DND-41 (cell line): ENCODE results near the gene BLCAP.
"Not testable (repeated sequence)": the region's sequence is repeated elsewhere in the genome, so short reads cannot be mapped to it uniquely, and the experiment has no call there.

ENCODE experiments used
- ATAC-seq: fragments of 200-7000 bp; cut with Tn5 transposase; 3 replicates; pipeline ENCODE4 v1.9.1; 2021; ENCODE audit warnings: low read depth; ENCODE audit not compliant: insufficient read depth
- DNase-seq: peaks from one replicate; pipeline ENCODE4 v3.0.0-alpha.2; 2020
- H2AFZ ChIP-seq: 2 replicates; pipeline ENCODE4 v1.6.0; 2012; ENCODE audit warnings: low read depth, low read length
- H3K27ac ChIP-seq: 2 replicates; pipeline ENCODE4 v1.5.1; 2012; ENCODE audit warnings: low read length, inconsistent platforms
- H3K27me3 ChIP-seq: fragments of 200-600 bp; sonication (generic); 2 replicates; pipeline ENCODE4 v1.6.0; 2012; ENCODE audit warnings: low read length, mild to moderate bottlenecking, inconsistent platforms; ENCODE audit not compliant: insufficient read depth, poor library complexity
- H3K36me3 ChIP-seq: 2 replicates; pipeline ENCODE4 v1.5.1; 2012; ENCODE audit warnings: low read length, inconsistent platforms; ENCODE audit not compliant: insufficient read depth
- H3K4me1 ChIP-seq: 2 replicates; pipeline ENCODE4 v1.5.1; 2012; ENCODE audit warnings: mild to moderate bottlenecking, low read length; ENCODE audit not compliant: insufficient read depth
- H3K4me2 ChIP-seq: 2 replicates; pipeline ENCODE4 v1.6.0; 2012; ENCODE audit warnings: mild to moderate bottlenecking, moderate library complexity, low read length, inconsistent platforms; ENCODE audit not compliant: insufficient read depth
- H3K4me3 ChIP-seq, 2 experiments: fragments of 200-600 bp in 1 of 2; shearing (Covaris generic) in 1 of 2; 2 replicates each; pipeline ENCODE4 v1.5.1; 2012 to 2016; ENCODE audit warnings: inconsistent platforms in 2 of 2, low read length in 2 of 2, mild to moderate bottlenecking in 2 of 2, low read depth in 1 of 2, moderate library complexity in 1 of 2
- H3K79me2 ChIP-seq: 2 replicates; pipeline ENCODE4 v1.6.0; 2012; ENCODE audit warnings: low read length, inconsistent platforms; ENCODE audit not compliant: insufficient read depth
- H3K9ac ChIP-seq: 2 replicates; pipeline ENCODE4 v1.6.0; 2012; ENCODE audit warnings: low read depth, mild to moderate bottlenecking, inconsistent platforms, low read length, moderate library complexity
- H3K9me3 ChIP-seq: 2 replicates; pipeline ENCODE4 v1.5.1; 2012; ENCODE audit warnings: low read length, moderate library complexity, mild to moderate bottlenecking, inconsistent platforms; ENCODE audit not compliant: insufficient read depth, severe bottlenecking
- H4K20me1 ChIP-seq: 2 replicates; pipeline ENCODE4 v1.6.0; 2012; ENCODE audit warnings: low read length; ENCODE audit not compliant: insufficient read depth
- CTCF ChIP-seq: IDR thresholded peaks from 2 replicates; pipeline ENCODE4 v1.5.1; 2012; ENCODE audit warnings: borderline replicate concordance, low read length, moderate library complexity, mild to moderate bottlenecking; ENCODE audit not compliant: poor library complexity, severe bottlenecking; ENCODE audit errors: extremely low read depth
- EZH2 ChIP-seq: IDR thresholded peaks from 3 replicates; pipeline ENCODE4 v1.6.1; 2012; ENCODE audit warnings: borderline replicate concordance, low read depth, mild to moderate bottlenecking, moderate library complexity, low read length, inconsistent platforms; ENCODE audit not compliant: severe bottlenecking

The BLCAP gene

GRCh38 chr20:37473249-37474000 is 54.3 kb downstream of the BLCAP start:
- H3K36me3 ChIP-seq: no peaks in the 10 kb centered on the region
- H3K4me3 ChIP-seq: no peak overlapping the region
- H4K20me1 ChIP-seq: peaks cover 8% of the 10 kb centered on the region; the same call in 1 of the 2 replicates
- no peak overlapping the region for H3K27ac ChIP-seq
- H3K4me2 ChIP-seq: no peak overlapping the region
- peaks cover 2% of the 10 kb centered on the region for H3K27me3 ChIP-seq
- H3K9ac ChIP-seq: no peak overlapping the region
- H3K4me1 ChIP-seq: no peaks in the 10 kb centered on the region
- no peaks in the 10 kb centered on the region for H3K79me2 ChIP-seq
- H2AFZ ChIP-seq: no peak overlapping the region
- TF ChIP-seq CTCF: no peak
- no peak for TF ChIP-seq EZH2
- DNase-seq (no peak), ATAC-seq (no peak)
- H3K9me3 ChIP-seq: no peaks in the 10 kb centered on the region

GRCh38 chr20:37472435-37472834 is 55.2 kb downstream of the BLCAP start:
- H4K20me1 ChIP-seq, H3K4me3 ChIP-seq, H2AFZ ChIP-seq, H3K27ac ChIP-seq, H3K27me3 ChIP-seq, DNase-seq, ATAC-seq, H3K9me3 ChIP-seq, H3K9ac ChIP-seq, H3K4me2 ChIP-seq, H3K79me2 ChIP-seq, H3K4me1 ChIP-seq, H3K36me3 ChIP-seq: not testable (repeated sequence)

GRCh38 chr20:37471741-37472235 is 55.9 kb downstream of the BLCAP start:
- Histone ChIP-seq H3K4me2 (no peak overlapping the region), H3K27ac (no peak overlapping the region), H3K4me3 (no peak overlapping the region), H3K9me3 (no peaks in the 10 kb centered on the region), H3K36me3 (no peaks in the 10 kb centered on the region), H4K20me1 (peaks cover 8% of the 10 kb centered on the region; the same call in 1 of the 2 replicates), H3K79me2 (no peaks in the 10 kb centered on the region), H3K27me3 (peaks cover 4% of the 10 kb centered on the region), H3K9ac (no peak overlapping the region), H2AFZ (no peak overlapping the region), H3K4me1 (no peaks in the 10 kb centered on the region)
- ATAC-seq (no peak), DNase-seq (no peak)
- TF ChIP-seq CTCF: no peak
- TF ChIP-seq EZH2: no peak

GRCh38 chr20:37470190-37470589 is 57.5 kb downstream of the BLCAP start:
- H3K4me2 ChIP-seq, H2AFZ ChIP-seq, H3K9me3 ChIP-seq, H3K9ac ChIP-seq, H3K36me3 ChIP-seq, H3K79me2 ChIP-seq, H3K27me3 ChIP-seq, H4K20me1 ChIP-seq, H3K27ac ChIP-seq, H3K4me3 ChIP-seq, ATAC-seq, DNase-seq, H3K4me1 ChIP-seq: not testable (repeated sequence)
